NAMALWA (cell line): ENCODE data around the gene ATP11C.
"Not testable (repeated sequence)": the region's sequence is repeated elsewhere in the genome, so short reads cannot be mapped to it uniquely, and the experiment has no call there.

Source experiments
- DNase-seq: peaks from one replicate; pipeline ENCODE4 v3.0.0-alpha.2; 2015; ENCODE audit warnings: low spot score

Gene ATP11C

GRCh38 chrX:139924069-139924695 lies 8.7 kb downstream of the ATP11C start:
- no peak for DNase-seq

- DNase-seq = not testable (repeated sequence)
These were observed 11.7 kb downstream of the ATP11C start for GRCh38 chrX:139921142-139921541.

- no peak for DNase-seq
These were observed 12.5 kb downstream of the ATP11C start for GRCh38 chrX:139920316-139920715.

- DNase-seq = no peak
These were observed 18.4 kb downstream of the ATP11C start for GRCh38 chrX:139914421-139914820.

GRCh38 chrX:139909712-139910111 lies 23.1 kb downstream of the ATP11C start:
- DNase-seq = no peak

GRCh38 chrX:139907078-139907477 lies 25.8 kb downstream of the ATP11C start:
- DNase-seq = no peak

GRCh38 chrX:139905743-139906142 lies 27.1 kb downstream of the ATP11C start:
- no peak for DNase-seq

GRCh38 chrX:139905051-139905450 lies 27.8 kb downstream of the ATP11C start:
- DNase-seq = no peak

- no peak for DNase-seq
These were observed 29.6 kb downstream of the ATP11C start for GRCh38 chrX:139903210-139903609.

GRCh38 chrX:139902559-139902958 lies 30.3 kb downstream of the ATP11C start:
- DNase-seq = no peak

GRCh38 chrX:139898334-139898733 lies 34.5 kb downstream of the ATP11C start:
- no peak for DNase-seq

GRCh38 chrX:139892512-139892911 lies 40.3 kb downstream of the ATP11C start:
- DNase-seq = no peak

- DNase-seq = no peak
These were observed 41.7 kb downstream of the ATP11C start for GRCh38 chrX:139890991-139891700.

- DNase-seq = no peak
These were observed 43.1 kb downstream of the ATP11C start for GRCh38 chrX:139889760-139890159.

- DNase-seq = no peak
These were observed 48.9 kb downstream of the ATP11C start for GRCh38 chrX:139883984-139884383.

GRCh38 chrX:139882299-139882698 lies 50.6 kb downstream of the ATP11C start:
- no peak for DNase-seq

- DNase-seq = no peak
These were observed 51.3 kb downstream of the ATP11C start for GRCh38 chrX:139881572-139881971.

- no peak for DNase-seq
These were observed 51.7 kb downstream of the ATP11C start for GRCh38 chrX:139881130-139881529.

GRCh38 chrX:139877710-139878414 lies 55.0 kb downstream of the ATP11C start:
- no peak for DNase-seq

- DNase-seq = no peak
These were observed 57.0 kb downstream of the ATP11C start for GRCh38 chrX:139875841-139876240.

GRCh38 chrX:139869796-139870195 lies 63.1 kb downstream of the ATP11C start:
- no peak for DNase-seq

GRCh38 chrX:139864640-139865039 lies 68.2 kb downstream of the ATP11C start:
- DNase-seq = no peak

GRCh38 chrX:139862208-139862607 lies 70.6 kb downstream of the ATP11C start:
- no peak for DNase-seq
